CD4-positive, alpha-beta T cell treated with Interleukin-2 at 100 ng/mL for 4 hours (primary cell): ENCODE measurements around the gene KAT7.

Experiments used
- DNase-seq: peaks from one replicate; pipeline ENCODE4 v3.0.0-alpha.2; 2020; ENCODE audit warnings: low spot score

KAT7 gene

GRCh38 chr17:49872754-49873377, 84.4 kb downstream of the KAT7 start:
- no peak for DNase-seq

- no peak for DNase-seq
These were observed 85.0 kb downstream of the KAT7 start for GRCh38 chr17:49873466-49873865.

GRCh38 chr17:49873926-49874325, 85.4 kb downstream of the KAT7 start:
- no peak for DNase-seq

- no peak for DNase-seq
These were observed 86.4 kb downstream of the KAT7 start for GRCh38 chr17:49874911-49875310.

- DNase-seq: no peak
These were observed 87.2 kb downstream of the KAT7 start for GRCh38 chr17:49875685-49876084.

- DNase-seq: no peak
These were observed 90.7 kb downstream of the KAT7 start for GRCh38 chr17:49878931-49879904.

GRCh38 chr17:49880291-49881053, 92.0 kb downstream of the KAT7 start:
- DNase-seq: peak; percentile 68

- DNase-seq: no peak
These were observed 92.5 kb downstream of the KAT7 start for GRCh38 chr17:49881054-49881402.

GRCh38 chr17:49882434-49882833, 94.0 kb downstream of the KAT7 start:
- no peak for DNase-seq
